T-cell (primary cell): ENCODE measurements around the gene CACTIN. TPM values are rescaled to one million over a fixed set of nuclear protein-coding genes. Genes with fewer than 3 reads are reported as not detected.
A peak's percentile ranks its signal among the peaks of the same experiment; 100 is the strongest.

Experiments used
- ATAC-seq, 4 experiments: fragments of 200-7000 bp in 3 of 4; fragments of 150-1000 bp in 1 of 4; cut with Tn5 transposase; replicated peaks in 1 of 4; 1 replicate in 3 of 4; 2 replicates in 1 of 4; pipeline ENCODE4 v1.10.0; 2021; ENCODE audit warnings: moderate library complexity in 3 of 4, mild to moderate bottlenecking in 2 of 4, moderate number of reproducible peaks in 1 of 4
- CTCF ChIA-PET, 2 donors: fragments of 300-600 bp; sonication (Branson Sonifier 250); formaldehyde crosslinking; loops; one replicate each; lab custom pipeline; 2022; ENCODE audit warnings: antibody characterized with exemption in 2 of 2; lab: Charles Lee
- POLR2A ChIA-PET, 2 donors: fragments of 300-600 bp; sonication (Branson Sonifier 250); formaldehyde crosslinking; loops; one replicate each; lab custom pipeline; 2022; ENCODE audit warnings: antibody characterized with exemption in 2 of 2; lab: Charles Lee
- DNase-seq, 35 experiments: peaks; one replicate each; pipeline versions ENCODE4 v3.0.0 to v3.0.0-alpha.2; 2013 to 2023
- H3K27ac ChIP-seq: one replicate; pipeline ENCODE4 v1.5.1; 2013; ENCODE audit warnings: low read length
- H3K27me3 ChIP-seq, 2 experiments: replicated peaks in 1 of 2; 1 replicate in 1 of 2; 2 replicates in 1 of 2; pipeline versions ENCODE4 v1.6.1 to v1.7.0; 2013; ENCODE audit warnings: low read length in 1 of 2, mixed read lengths in 1 of 2; ENCODE audit not compliant: control insufficient read depth in 2 of 2, insufficient read depth in 2 of 2; ENCODE audit errors: extremely low read depth in 1 of 2
- H3K36me3 ChIP-seq, 2 donors: 1 replicate in 1 of 2; 2 replicates in 1 of 2; pipeline versions ENCODE4 v1.6.1 to v1.7.0; 2013; ENCODE audit warnings: low read length in 1 of 2; ENCODE audit not compliant: control insufficient read depth in 2 of 2, insufficient read depth in 1 of 2; ENCODE audit errors: extremely low read depth in 1 of 2
- H3K4me1 ChIP-seq, 2 experiments: 1 replicate in 1 of 2; 2 replicates in 1 of 2; pipeline versions ENCODE4 v1.6.1 to v1.7.0; 2013; ENCODE audit warnings: low read length in 2 of 2, mixed read lengths in 1 of 2; ENCODE audit not compliant: insufficient read depth in 2 of 2, control insufficient read depth in 1 of 2; ENCODE audit errors: extremely low read depth in 1 of 2
- H3K4me3 ChIP-seq, 2 donors: 1 replicate in 1 of 2; 2 replicates in 1 of 2; pipeline versions ENCODE4 v1.5.1 to v1.7.0; 2013; ENCODE audit warnings: mild to moderate bottlenecking in 2 of 2, low read length in 1 of 2, moderate library complexity in 1 of 2; ENCODE audit not compliant: control insufficient read depth in 1 of 2; ENCODE audit errors: extremely low read depth in 1 of 2
- H3K9me3 ChIP-seq: 2 replicates; pipeline ENCODE4 v1.7.0; 2013
- H3K27ac Mint-ChIP-seq, 2 donors: one replicate each; pipeline ENCODE4 v1.8.0; 2020 to 2021; ENCODE audit warnings: mild to moderate bottlenecking in 2 of 2, mixed read lengths in 2 of 2
- H3K27me3 Mint-ChIP-seq, 2 donors: one replicate each; pipeline ENCODE4 v1.8.0; 2021 to 2022; ENCODE audit warnings: mixed read lengths in 2 of 2
- H3K36me3 Mint-ChIP-seq: one replicate; pipeline ENCODE4 v1.8.0; 2021; ENCODE audit warnings: mixed read lengths
- H3K4me1 Mint-ChIP-seq, 3 donors: one replicate each; pipeline ENCODE4 v1.8.0; 2020 to 2022; ENCODE audit warnings: mixed read lengths in 3 of 3, mild to moderate bottlenecking in 1 of 3
- H3K4me3 Mint-ChIP-seq, 3 donors: one replicate each; pipeline ENCODE4 v1.8.0; 2020 to 2022; ENCODE audit warnings: mild to moderate bottlenecking in 3 of 3, mixed read lengths in 3 of 3, moderate library complexity in 3 of 3
- H3K9me3 Mint-ChIP-seq, 3 donors: one replicate each; pipeline ENCODE4 v1.8.0; 2020 to 2022; ENCODE audit warnings: mixed read lengths in 3 of 3
- WGBS: methylation state at CpG from one replicate; pipeline ENCODE4 v1.1.5; 2013; ENCODE audit warnings: missing lambda C conversion rate; ENCODE audit not compliant: insufficient coverage; 5-methylcytosine and 5-hydroxymethylcytosine counted together
- total RNA-seq, 35 experiments: library from RNA in 6 of 35; stranded (reverse) in 6 of 35; fragments of 120-200 nt in 1 of 35; gene quantifications; one replicate each; pipeline versions ENCODE4 v1.2.1 to v1.2.4 and lab custom pipeline; 2013 to 2026

The CACTIN gene
- total RNA-seq, 5 donors from 2014 or later (not counting 1 experiment from before 2014, with no cell fraction given) = 25.9 to 59.0 (median 55.8) TPM

DNA sequence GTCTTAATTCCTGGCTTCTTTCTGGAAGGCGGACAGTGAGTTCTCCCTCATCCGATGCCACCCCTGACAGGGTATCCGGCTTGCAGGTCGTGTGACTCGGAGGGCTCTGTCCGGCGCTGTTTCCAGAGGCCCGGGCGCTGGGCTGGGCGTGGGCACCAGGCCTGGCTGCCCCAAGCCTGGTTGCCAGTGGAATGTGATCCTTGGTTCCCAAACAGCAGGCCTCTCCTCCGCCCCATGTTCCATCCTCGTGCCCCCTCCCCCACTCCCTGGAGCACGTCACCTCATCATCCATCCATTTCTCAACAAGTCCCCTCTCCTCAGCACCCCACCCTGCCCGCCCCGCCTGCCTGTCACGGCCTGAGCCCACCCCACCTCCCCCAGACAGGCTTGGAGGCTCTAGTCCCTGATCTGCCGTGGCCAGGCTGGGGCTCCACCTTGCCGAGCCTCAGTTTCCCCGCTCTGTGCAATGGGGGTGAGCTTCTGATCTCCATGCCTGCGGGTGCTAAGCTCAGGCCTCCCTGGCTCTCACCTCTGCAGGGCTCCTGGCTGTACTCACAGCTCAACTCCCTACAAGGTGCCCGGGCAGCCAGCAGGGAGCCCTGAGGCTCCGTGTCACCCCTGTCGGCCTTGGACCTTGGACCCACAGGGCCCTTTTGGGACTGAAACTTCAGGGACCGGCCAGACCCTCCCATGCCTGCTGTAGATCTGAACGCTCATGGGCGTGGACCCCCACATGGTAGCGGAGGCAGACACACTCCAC is 22.2 kb downstream of the CACTIN start:
- Mint-ChIP-seq H3K4me1 (peaks cover 8 to 13% (median 12%) of the 10 kb centered on the region in 3 donors), H3K4me3 (peak overlapping the region in 1 of 3 donors; percentile 21), H3K36me3 (no peaks in the 10 kb centered on the region)

DNA sequence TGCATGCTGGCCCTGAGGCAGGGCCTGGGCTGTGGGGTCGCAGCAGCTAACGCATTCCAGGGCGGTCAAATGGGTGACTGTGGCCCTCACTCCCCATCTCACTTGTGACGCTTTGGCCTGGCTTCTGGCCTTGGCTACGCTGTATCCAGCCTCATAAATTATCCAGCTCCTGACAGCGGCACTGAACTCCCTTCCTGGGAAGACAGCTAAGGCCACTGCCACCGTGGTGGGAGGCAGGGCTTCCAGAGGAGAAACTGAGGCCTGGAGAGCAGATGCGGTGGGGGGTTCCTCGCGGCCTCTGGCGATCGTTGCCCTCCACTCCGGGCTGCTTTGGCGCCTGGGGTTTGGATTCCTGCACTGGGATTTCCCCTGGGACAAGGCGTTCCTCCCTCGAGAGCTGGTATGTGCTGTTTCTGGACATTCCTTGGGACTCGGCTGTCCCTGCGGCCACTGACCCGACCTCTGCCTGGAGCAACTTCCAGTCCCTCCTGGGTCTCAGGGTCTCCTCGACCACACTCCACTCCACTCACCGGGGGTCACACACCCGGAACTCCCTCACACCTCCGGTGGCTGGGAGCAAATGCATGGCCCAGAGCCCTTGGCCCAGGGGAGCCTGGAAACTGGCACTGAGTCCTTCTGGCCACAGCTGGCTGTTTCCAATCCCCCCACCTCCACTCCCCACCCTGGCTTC is 23.3 kb downstream of the CACTIN start:
- peaks cover 0 to 39% of the 10 kb centered on the region in 2 experiments for H3K27me3 ChIP-seq
- Mint-ChIP-seq H3K27ac (no peak overlapping the region), H3K9me3 (no peaks in the 10 kb centered on the region), H3K36me3 (no peaks in the 10 kb centered on the region), H3K4me3 (no peak overlapping the region), H3K27me3 (no peaks in the 10 kb centered on the region), H3K4me1 (peaks cover 6 to 10% (median 10%) of the 10 kb centered on the region in 3 donors)
- CTCF ChIA-PET = no interaction called here
- H3K36me3 ChIP-seq = no peaks in the 10 kb centered on the region
- no peak overlapping the region for H3K27ac ChIP-seq
- WGBS = 91% methylated on average over 23 of the region's 23 CpGs
- H3K4me3 ChIP-seq = no peak overlapping the region
- DNase-seq (no peak), ATAC-seq (no peak)
- POLR2A ChIA-PET = no interaction called here
- H3K4me1 ChIP-seq = peaks cover 10 to 46% of the 10 kb centered on the region in 2 experiments
- no peaks in the 10 kb centered on the region for H3K9me3 ChIP-seq

More for the DNA sequence above, 22.2 kb downstream of the CACTIN start:
- 58% methylated on average over 17 of the region's 27 CpGs for WGBS
- ATAC-seq (peak in 2 of 4 experiments; percentile 31 to 35), DNase-seq (no peak)
- Mint-ChIP-seq H3K9me3 (no peaks in the 10 kb centered on the region), H3K27ac (no peak overlapping the region), H3K27me3 (no peaks in the 10 kb centered on the region)
- CTCF ChIA-PET = interaction anchor here in 1 of 2 donors (0.5 kb wide), 1 partner anchor 20 kb away, joined by 7 read pairs; no protein-coding TSS in a partner anchor
- Histone ChIP-seq H3K4me1 (peaks cover 10 to 56% of the 10 kb centered on the region in 2 experiments), H3K36me3 (no peaks in the 10 kb centered on the region), H3K4me3 (peak overlapping the region; percentile 34 to 38), H3K27me3 (peaks cover 0 to 39% of the 10 kb centered on the region in 2 experiments), H3K9me3 (no peaks in the 10 kb centered on the region), H3K27ac (peak overlapping the region; percentile 23)
- POLR2A ChIA-PET = interaction anchor here in 1 of 2 donors (0.5 kb wide), 1 partner anchor 165 kb away, joined by 3 read pairs; no protein-coding TSS in a partner anchor

- Mint-ChIP-seq H3K4me3 (no peak overlapping the region), H3K27me3 (no peaks in the 10 kb centered on the region), H3K9me3 (no peaks in the 10 kb centered on the region), H3K4me1 (no peaks in the 10 kb centered on the region), H3K36me3 (no peaks in the 10 kb centered on the region), H3K27ac (no peak overlapping the region)
- no peak for DNase-seq
- Histone ChIP-seq H3K27me3 (peaks cover 0 to 22% of the 10 kb centered on the region in 2 experiments), H3K4me3 (no peak overlapping the region), H3K27ac (no peak overlapping the region), H3K36me3 (no peaks in the 10 kb centered on the region), H3K9me3 (no peaks in the 10 kb centered on the region), H3K4me1 (peaks cover 10 to 23% of the 10 kb centered on the region in 2 experiments)
- CTCF ChIA-PET = interaction anchor here in 1 of 2 donors (0.7 kb wide), 1 partner anchor 385 kb away, joined by 3 read pairs; no protein-coding TSS in a partner anchor
- no peak for ATAC-seq
- WGBS = 85% methylated on average over 4 of the region's 12 CpGs
- POLR2A ChIA-PET = no interaction called here
These were observed 25.6 kb downstream of the CACTIN start for GRCh38 chr19:3601021-3601420.

GRCh38 chr19:3599776-3600187 is 26.8 kb downstream of the CACTIN start:
- Mint-ChIP-seq H3K36me3 (no peaks in the 10 kb centered on the region), H3K9me3 (no peaks in the 10 kb centered on the region), H3K27ac (no peak overlapping the region), H3K27me3 (no peaks in the 10 kb centered on the region), H3K4me1 (no peaks in the 10 kb centered on the region), H3K4me3 (no peak overlapping the region)
- ATAC-seq (no peak), DNase-seq (no peak)
- Histone ChIP-seq H3K4me3 (no peak overlapping the region), H3K4me1 (peaks cover 2 to 12% of the 10 kb centered on the region in 2 experiments), H3K27me3 (peaks cover 0 to 14% of the 10 kb centered on the region in 2 experiments), H3K27ac (no peak overlapping the region), H3K9me3 (no peaks in the 10 kb centered on the region), H3K36me3 (no peaks in the 10 kb centered on the region)
- WGBS = 95% methylated on average over 28 of the region's 28 CpGs
- ChIA-PET POLR2A (no interaction called here), CTCF (interaction anchor here in 1 of 2 donors (0.7 kb wide), 1 partner anchor 107 kb away, joined by 3 read pairs; no protein-coding TSS in a partner anchor)

DNA sequence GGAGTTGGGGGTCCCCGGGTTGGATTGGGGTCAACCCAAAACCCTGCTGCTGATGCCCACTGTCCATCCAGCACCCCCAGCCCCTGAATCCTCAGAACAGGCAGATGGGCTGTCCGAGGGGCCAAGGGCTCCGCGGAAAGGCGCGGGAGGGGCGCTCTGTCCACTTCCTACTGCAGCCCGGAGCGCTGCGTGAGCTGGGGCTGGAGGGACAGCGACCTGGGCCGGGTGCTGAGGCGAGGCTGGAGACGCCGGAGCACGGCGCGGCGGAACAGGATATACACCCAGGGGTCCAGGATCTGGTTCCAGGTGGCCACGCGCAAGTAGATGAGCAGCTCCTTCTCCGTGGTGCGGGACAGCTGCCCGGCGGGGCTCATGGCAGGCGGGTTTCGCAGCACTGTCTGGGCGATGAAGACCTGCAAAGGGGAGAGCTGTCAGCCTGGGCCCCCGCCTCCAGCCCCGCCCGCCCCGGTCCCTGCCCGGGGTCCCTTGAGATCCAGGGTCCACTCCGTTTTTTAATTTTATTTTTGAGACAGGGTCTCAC is 31.0 kb downstream of the CACTIN start:
- Mint-ChIP-seq H3K4me3 (no peak overlapping the region), H3K27me3 (peaks cover 0 to 2% of the 10 kb centered on the region in 2 donors), H3K36me3 (no peaks in the 10 kb centered on the region), H3K4me1 (no peaks in the 10 kb centered on the region), H3K9me3 (no peaks in the 10 kb centered on the region), H3K27ac (no peak overlapping the region)
- no peak overlapping the region for H3K27ac ChIP-seq
- H3K4me1 ChIP-seq = no peaks in the 10 kb centered on the region
- no peaks in the 10 kb centered on the region for H3K36me3 ChIP-seq
- no peaks in the 10 kb centered on the region for H3K9me3 ChIP-seq
- H3K27me3 ChIP-seq = peaks cover 0 to 5% of the 10 kb centered on the region in 2 experiments
- POLR2A ChIA-PET = no interaction called here
- H3K4me3 ChIP-seq = no peak overlapping the region
- DNase-seq (no peak), ATAC-seq (no peak)
- WGBS = 92% methylated on average over 25 of the region's 34 CpGs
- CTCF ChIA-PET = no interaction called here

DNA sequence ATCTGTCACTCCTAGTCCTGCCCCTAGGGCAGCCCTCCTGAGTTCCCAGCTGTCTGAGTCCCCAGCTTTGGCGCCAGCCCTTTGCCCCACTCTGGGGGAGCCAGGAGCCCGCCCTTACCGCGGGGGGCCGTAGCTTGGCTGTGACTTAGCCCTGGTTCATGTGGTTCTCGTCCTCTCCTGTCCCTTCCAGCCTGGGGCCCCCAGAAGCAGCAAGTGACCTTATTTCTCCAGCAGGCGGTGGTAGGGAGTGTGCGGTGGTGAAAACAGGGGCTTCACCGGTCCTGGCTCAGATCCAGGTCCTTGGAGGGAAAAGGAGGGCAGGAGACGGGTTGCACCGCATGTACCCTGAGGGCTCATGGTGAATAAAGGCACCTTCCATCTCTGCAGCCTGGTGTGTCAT is 33.4 kb downstream of the CACTIN start:
- Histone ChIP-seq H3K9me3 (no peaks in the 10 kb centered on the region), H3K27ac (no peak overlapping the region), H3K36me3 (no peaks in the 10 kb centered on the region), H3K4me3 (no peak overlapping the region), H3K27me3 (peaks cover 0 to 5% of the 10 kb centered on the region in 2 experiments), H3K4me1 (no peaks in the 10 kb centered on the region)
- Mint-ChIP-seq H3K36me3 (no peaks in the 10 kb centered on the region), H3K4me3 (no peak overlapping the region), H3K27ac (no peak overlapping the region), H3K4me1 (no peaks in the 10 kb centered on the region), H3K27me3 (peaks cover 0 to 2% of the 10 kb centered on the region in 2 donors), H3K9me3 (no peaks in the 10 kb centered on the region)
- no peak for ATAC-seq
- 70% methylated on average over 10 of the region's 11 CpGs for WGBS
- ChIA-PET POLR2A (no interaction called here), CTCF (no interaction called here)
- DNase-seq = no peak
